Ovary (tissue), 9 donors: ENCODE results near the gene POLE. TPM values are rescaled to one million over a fixed set of nuclear protein-coding genes. Genes with fewer than 3 reads are reported as not detected.

Source experiments
- DNase-seq, 5 donors: peaks; one replicate each; pipeline ENCODE4 v3.0.0-alpha.2; 2019 to 2020
- H3K27ac ChIP-seq, 2 donors: fragments of 200-600 bp; one replicate each; pipeline versions ENCODE4 v1.5.1 to v1.8.0; 2019 to 2022
- H3K27me3 ChIP-seq: fragments of 200-600 bp; one replicate; pipeline ENCODE4 v1.8.0; 2022
- H3K36me3 ChIP-seq: fragments of 200-600 bp; sonication (generic); one replicate; pipeline ENCODE4 v1.5.1; 2019
- H3K4me1 ChIP-seq: one replicate; pipeline ENCODE4 v1.8.1; 2013; ENCODE audit warnings: mild to moderate bottlenecking, moderate library complexity; ENCODE audit not compliant: insufficient read depth
- H3K4me3 ChIP-seq: fragments of 200-600 bp; sonication (generic); one replicate; pipeline ENCODE4 v1.5.1; 2017
- H3K9me3 ChIP-seq, 2 donors: fragments of 200-600 bp in 1 of 2; sonication (generic) in 1 of 2; one replicate each; pipeline versions ENCODE4 v1.5.1 to v1.8.1; 2013 to 2019; ENCODE audit warnings: mild to moderate bottlenecking in 1 of 2, moderate library complexity in 1 of 2
- CTCF ChIP-seq, 3 donors: fragments of 450-650 bp in 2 of 3; fragments of 200-600 bp in 1 of 3; IDR thresholded peaks; one replicate each; pipeline versions ENCODE4 v1.5.1 to v1.8.0; 2016 to 2022; ENCODE audit warnings: antibody characterized with exemption in 3 of 3, mild to moderate bottlenecking in 1 of 3
- EP300 ChIP-seq: sonication (generic); formaldehyde crosslinking; IDR thresholded peaks from one replicate; pipeline ENCODE4 v1.6.1; 2017; ENCODE audit warnings: antibody characterized with exemption
- POLR2A ChIP-seq: fragments of 450-650 bp; IDR thresholded peaks from one replicate; pipeline ENCODE4 v1.6.1; 2017; ENCODE audit warnings: antibody characterized with exemption, mild to moderate bottlenecking, moderate library complexity
- WGBS, 3 donors: extraction: QIAGEN DNeasy Blood & Tissue Kit in 1 of 3; methylation state at CpG; one replicate each; pipeline versions ENCODE4 v1.1.5 to v1.1.7; 2013 to 2017; 5-methylcytosine and 5-hydroxymethylcytosine counted together
- intact Hi-C, 4 donors: fragments of 100-400 bp; cut with DNase I; formaldehyde crosslinking; loops; one replicate each; pipeline versions ENCODE4 v1.11.0 to v1.15.1; 2022 to 2023
- polyA plus RNA-seq, 2 donors: library from polyadenylated mRNA; stranded (reverse); fragments of 200-250 nt in 1 of 2; fragments of 350-450 nt in 1 of 2; fragmentation: Illumina TruSeq in 1 of 2; extraction: RNeasy Lipid Tissue Mini Kit (QIAGEN cat#74804) in 1 of 2; gene quantifications; one replicate each; pipeline ENCODE4 v1.2.3, GENCODE V29; 2013 to 2014
- total RNA-seq, 7 donors: library from RNA; depleted of rRNA in 2 of 7; stranded (reverse); fragments of >200 nt in 2 of 7; fragmentation: NEBNext Ultra II Directional in 3 of 7; extraction: Animal tissue kit (Norgen Biotek cat#: 25700) in 3 of 7; gene quantifications; one replicate each; pipeline versions ENCODE4 v1.1.0 to v1.2.4, GENCODE V29; 2016 to 2023
- donor health status: DM: no; HTN: no; CAD: no; lungs with moderate emphysema.
- donor health status: DM: no; HTN: no; CAD: no.
- donor health status: Bipolar disorder and iron deficiency.
- donor health status: DM: yes; HTN: yes; CAD: no.
- donor health status: DM: no; HTN: no; CAD: no.
- donor health status: DM: yes; HTN: yes; CAD: no.

Gene POLE
- total and polyA plus RNA-seq, 9 donors: 12.5 to 34.7 (median 24.0) TPM

DNA sequence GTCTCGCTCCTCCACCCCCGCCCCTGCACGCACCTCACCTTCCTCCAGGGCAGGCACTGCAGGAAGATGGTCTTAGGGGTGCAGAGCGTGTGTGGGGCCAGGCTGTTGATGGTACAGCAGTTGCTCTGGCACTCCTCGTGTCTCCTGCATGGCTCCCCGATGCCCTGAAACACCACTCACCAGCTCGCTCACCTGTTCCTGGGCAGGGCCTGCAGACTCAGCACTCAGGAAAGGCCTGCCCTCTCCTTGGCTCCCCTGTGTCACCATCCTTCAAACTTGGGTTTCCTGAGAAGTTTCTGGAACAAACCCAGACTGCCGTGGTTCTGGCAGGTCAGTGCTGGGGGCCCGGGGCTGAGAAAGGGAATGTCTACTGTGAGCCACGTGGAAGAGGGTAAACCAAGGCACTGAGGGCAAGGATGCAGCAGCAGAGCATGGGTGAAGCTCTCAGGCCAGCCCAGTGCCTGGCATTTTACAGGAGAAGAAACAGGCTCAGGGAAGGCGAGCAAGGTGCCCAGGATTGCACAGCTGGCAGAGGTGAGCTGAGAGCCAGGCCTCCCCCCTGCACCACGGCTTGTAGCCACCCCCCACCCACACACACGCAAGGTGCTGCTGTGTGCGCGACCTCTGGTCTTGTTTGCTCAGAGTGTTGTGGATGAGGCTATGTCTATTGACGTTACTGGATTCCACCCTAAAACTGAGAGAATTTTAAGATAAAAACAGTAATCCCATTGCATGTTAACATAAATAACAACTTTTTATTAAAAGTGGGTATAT, 82.3 kb downstream of the POLE start:
- H3K4me1 ChIP-seq: peaks cover 4% of the 10 kb centered on the region
- no peaks in the 10 kb centered on the region for H3K36me3 ChIP-seq
- TF ChIP-seq EP300 (no peak), POLR2A (no peak), CTCF (IDR thresholded peaks at IDR 0.05) (no peak)
- DNase-seq: peak in 1 of 5 donors; percentile 13
- no peaks in the 10 kb centered on the region for H3K27me3 ChIP-seq
- intact Hi-C loops: loop anchor here in 1 of 4 donors (5.0 kb wide), 1 partner anchor 453 kb away; no protein-coding TSS in a partner anchor
- no peaks in the 10 kb centered on the region for H3K9me3 ChIP-seq
- H3K27ac ChIP-seq: no peak overlapping the region
- H3K4me3 ChIP-seq: no peak overlapping the region
- 77 to 82% (median 82%) methylated on average over 16 of the region's 16 CpGs for WGBS, 3 donors

DNA sequence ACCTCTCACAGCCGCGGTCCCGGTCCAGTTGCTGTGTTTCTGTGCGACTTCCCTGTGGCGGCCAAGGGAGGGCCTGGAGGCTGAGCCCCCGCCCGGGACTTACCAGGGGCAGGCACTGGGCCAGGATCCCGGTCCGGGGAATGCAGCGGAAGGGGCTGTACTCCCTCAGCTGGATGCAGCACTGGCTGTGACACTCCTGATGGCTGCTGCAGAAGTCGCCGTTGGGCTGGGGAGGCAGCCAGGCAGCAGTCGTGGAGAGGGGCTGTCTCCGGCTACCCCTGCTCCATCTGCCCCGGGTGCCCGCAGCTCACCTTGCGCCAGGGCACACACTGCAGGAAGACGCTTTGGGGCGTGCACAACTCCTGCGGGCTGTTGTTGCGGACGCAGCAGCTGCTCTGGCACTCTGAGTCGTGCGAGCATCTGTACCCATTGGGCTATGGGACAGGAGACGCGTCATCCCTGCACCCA, 83.0 kb downstream of the POLE start:
- TF ChIP-seq POLR2A (no peak), CTCF (IDR thresholded peaks at IDR 0.05) (no peak), EP300 (no peak)

DNA sequence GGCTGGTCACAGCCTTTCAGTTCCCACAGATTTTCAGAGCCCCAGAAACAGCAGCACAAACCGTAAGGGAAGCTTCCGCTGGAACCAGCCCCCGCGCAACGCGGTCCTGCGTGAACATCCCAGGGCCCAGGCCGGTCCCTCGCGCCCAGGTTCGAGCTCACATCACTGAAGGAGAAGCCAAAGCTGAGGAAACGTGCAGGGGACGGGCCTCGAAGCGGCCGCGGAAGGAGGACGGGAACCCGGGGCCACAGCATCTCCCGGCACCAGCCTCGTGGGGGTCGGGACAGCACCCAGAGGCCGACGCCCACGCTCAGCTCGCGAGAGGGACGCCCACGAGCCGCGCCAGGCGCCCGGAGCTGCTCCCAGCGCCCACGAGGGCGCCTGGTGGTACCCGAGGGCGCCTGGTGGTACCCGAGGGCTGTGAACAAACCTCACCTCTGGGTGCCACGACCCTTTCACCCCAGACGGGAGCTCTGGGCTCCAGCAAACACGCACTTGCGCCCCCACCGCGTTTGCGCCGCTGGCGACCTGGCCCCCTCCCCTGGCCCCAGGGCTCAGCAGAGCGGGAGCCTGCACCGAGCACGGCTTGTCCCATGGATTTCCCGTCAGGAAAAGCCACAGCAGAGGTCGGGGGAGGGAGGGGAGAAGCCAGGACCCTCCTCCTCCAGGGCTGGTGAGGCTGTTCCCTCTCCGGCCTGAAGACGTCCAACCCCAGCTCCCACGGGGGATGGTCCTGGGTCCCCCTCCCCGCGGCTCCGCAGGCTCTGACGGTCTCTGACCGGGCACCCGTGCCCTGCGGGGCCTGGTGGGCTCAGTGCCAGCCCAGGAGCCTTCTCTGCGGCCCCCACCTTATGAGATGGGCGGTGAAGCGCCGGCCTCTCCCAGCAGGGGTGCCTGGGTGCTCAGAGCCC, 83.6 kb downstream of the POLE start:
- TF ChIP-seq EP300 (no peak), CTCF (IDR thresholded peaks at IDR 0.05) (no peak), POLR2A (no peak)
- 54 to 63% (median 61%) methylated on average over 54 to 67 of the region's 67 CpGs for WGBS, 3 donors
- H3K27me3 ChIP-seq: no peaks in the 10 kb centered on the region
- DNase-seq: peak in 2 of 5 donors; percentile 13 to 26
- H3K4me3 ChIP-seq: peak overlapping the region; percentile 3
- no peaks in the 10 kb centered on the region for H3K36me3 ChIP-seq
- H3K9me3 ChIP-seq: no peaks in the 10 kb centered on the region
- H3K27ac ChIP-seq: no peak overlapping the region
- H3K4me1 ChIP-seq: peaks cover 4% of the 10 kb centered on the region
- intact Hi-C loops: loop anchor here in 1 of 4 donors (5.0 kb wide), 1 partner anchor 451 kb away; no protein-coding TSS in a partner anchor

More for the DNA sequence above, 83.0 kb downstream of the POLE start:
- Histone ChIP-seq H3K4me1 (peaks cover 4% of the 10 kb centered on the region), H3K4me3 (no peak overlapping the region), H3K27me3 (no peaks in the 10 kb centered on the region), H3K9me3 (no peaks in the 10 kb centered on the region), H3K27ac (no peak overlapping the region), H3K36me3 (no peaks in the 10 kb centered on the region)
- 40 to 57% (median 54%) methylated on average over 24 to 26 of the region's 26 CpGs for WGBS, 3 donors
- intact Hi-C loops: loop anchor here in 1 of 4 donors (5.0 kb wide), 1 partner anchor 452 kb away; no protein-coding TSS in a partner anchor
- peak in 2 of 5 donors; percentile 29 to 33 for DNase-seq

DNA sequence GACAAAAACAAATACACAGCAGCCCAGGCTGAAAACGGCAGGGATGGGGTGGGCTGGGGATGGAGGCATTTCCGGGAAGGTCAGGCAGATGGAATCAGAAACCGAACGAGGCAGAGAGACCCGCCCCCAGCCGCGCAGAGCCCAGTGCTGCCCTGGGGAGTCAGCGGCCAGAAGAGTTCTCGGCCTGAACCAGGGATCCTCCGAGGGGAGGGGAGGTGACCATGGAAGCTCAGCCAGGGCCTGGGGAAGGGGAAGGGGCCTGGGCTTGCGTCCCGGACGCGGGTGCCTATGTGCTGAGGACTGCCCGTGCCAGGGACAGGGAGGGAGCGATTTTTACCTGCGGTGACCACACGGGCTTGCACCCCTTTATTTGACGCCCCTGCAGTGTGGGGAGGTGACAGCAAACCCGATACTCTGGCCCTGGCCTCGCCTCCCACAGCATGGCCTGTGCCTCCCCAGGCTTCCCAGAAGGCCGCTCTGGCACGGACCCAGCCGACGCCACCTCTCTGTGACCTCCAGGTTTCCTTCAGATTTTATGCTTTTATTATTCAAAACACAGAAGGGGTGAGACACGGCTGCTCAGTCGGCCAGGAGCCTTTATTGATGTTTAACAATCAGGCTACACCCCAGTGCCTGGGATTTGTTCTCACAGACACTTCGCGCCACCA, 84.4 kb downstream of the POLE start:
- TF ChIP-seq POLR2A (no peak), EP300 (no peak), CTCF (IDR thresholded peaks at IDR 0.05) (no peak)

More for the DNA sequence above, 84.4 kb downstream of the POLE start:
- H3K27me3 ChIP-seq: no peaks in the 10 kb centered on the region
- 29 to 44% (median 29%) methylated on average over 29 of the region's 29 CpGs for WGBS, 3 donors
- peak in 2 of 5 donors; percentile 34 to 57 for DNase-seq
- no peak overlapping the region for H3K4me3 ChIP-seq
- no peaks in the 10 kb centered on the region for H3K36me3 ChIP-seq
- H3K27ac ChIP-seq: no peak overlapping the region
- no peaks in the 10 kb centered on the region for H3K9me3 ChIP-seq
- intact Hi-C loops: loop anchor here in 1 of 4 donors (5.0 kb wide), 1 partner anchor 450 kb away; no protein-coding TSS in a partner anchor
- peaks cover 4% of the 10 kb centered on the region for H3K4me1 ChIP-seq
